ENCODE measurements around the gene RADIL.
A peak's percentile ranks its signal among the peaks of the same experiment; 100 is the strongest.

RADIL gene

GRCh38 chr7:4831723-4832495 is 51.6 kb downstream of the RADIL start:
- peak; percentile 12 for DNase-seq (ENCODE audit: low read depth)

- DNase-seq (ENCODE audit: low read depth), result peak; percentile 58
These were observed 53.3 kb downstream of the RADIL start for GRCh38 chr7:4830176-4830575.

- no peak for DNase-seq (ENCODE audit: low read depth)
These were observed 54.7 kb downstream of the RADIL start for GRCh38 chr7:4828720-4829383.

- DNase-seq (ENCODE audit: low read depth), result no peak
These were observed 58.4 kb downstream of the RADIL start for GRCh38 chr7:4825081-4825480.

- no peak for DNase-seq (ENCODE audit: low read depth)
These were observed 59.3 kb downstream of the RADIL start for GRCh38 chr7:4824120-4824775.

- no peak for DNase-seq (ENCODE audit: low read depth)
These were observed 59.9 kb downstream of the RADIL start for GRCh38 chr7:4823441-4824119.

GRCh38 chr7:4822677-4823076 is 60.8 kb downstream of the RADIL start:
- DNase-seq (ENCODE audit: low read depth), result no peak

- DNase-seq (ENCODE audit: low read depth), result no peak
These were observed 62.5 kb downstream of the RADIL start for GRCh38 chr7:4820967-4821471.

- no peak for DNase-seq (ENCODE audit: low read depth)
These were observed 63.0 kb downstream of the RADIL start for GRCh38 chr7:4820405-4820966.

- DNase-seq (ENCODE audit: low read depth), result no peak
These were observed 63.7 kb downstream of the RADIL start for GRCh38 chr7:4819560-4820404.

- no peak for DNase-seq (ENCODE audit: low read depth)
These were observed 65.3 kb downstream of the RADIL start for GRCh38 chr7:4818000-4818794.

GRCh38 chr7:4817178-4817901 is 66.2 kb downstream of the RADIL start:
- no peak for DNase-seq (ENCODE audit: low read depth)

- DNase-seq (ENCODE audit: low read depth), result no peak
These were observed 67.0 kb downstream of the RADIL start for GRCh38 chr7:4816419-4817080.

- DNase-seq (ENCODE audit: low read depth), result no peak
These were observed 67.7 kb downstream of the RADIL start for GRCh38 chr7:4815609-4816418.

- no peak for DNase-seq (ENCODE audit: low read depth)
These were observed 68.4 kb downstream of the RADIL start for GRCh38 chr7:4815121-4815520.

- no peak for DNase-seq (ENCODE audit: low read depth)
These were observed 69.1 kb downstream of the RADIL start for GRCh38 chr7:4814433-4814832.

- DNase-seq (ENCODE audit: low read depth), result no peak
These were observed 73.8 kb downstream of the RADIL start for GRCh38 chr7:4809666-4810065.

GRCh38 chr7:4809091-4809591 is 74.4 kb downstream of the RADIL start:
- no peak for DNase-seq (ENCODE audit: low read depth)

All from ELR (cell line).